Fibroblast of peridontal ligament (primary cell): ENCODE results near the gene DNAJC12.
"Not testable (repeated sequence)": the region's sequence is repeated elsewhere in the genome, so short reads cannot be mapped to it uniquely, and the experiment has no call there.

Experiments
- DNase-seq: peaks from one replicate; pipeline ENCODE4 v3.0.0-alpha.2; 2010; ENCODE audit errors: extremely low read depth

DNAJC12 gene

DNA sequence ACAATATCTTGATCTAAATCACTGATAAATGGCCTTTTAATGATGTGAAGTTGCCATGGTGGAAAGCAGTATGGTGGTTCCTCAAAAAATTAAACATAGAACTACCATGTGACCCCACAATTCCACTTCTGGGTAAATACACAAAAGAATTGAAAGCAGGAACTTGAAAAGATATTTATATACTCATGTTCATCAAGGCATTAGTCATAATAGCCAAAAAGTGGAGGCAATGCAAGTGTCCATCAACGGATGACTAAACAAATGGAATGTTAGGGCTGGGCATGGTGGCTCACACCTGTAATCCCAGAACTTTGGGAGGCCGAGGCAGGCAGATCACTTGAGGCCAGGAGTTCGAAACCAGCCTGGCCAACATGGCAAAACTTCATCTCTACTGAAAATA is 2.0 kb upstream of the DNAJC12 start:
- no peak for DNase-seq

DNA sequence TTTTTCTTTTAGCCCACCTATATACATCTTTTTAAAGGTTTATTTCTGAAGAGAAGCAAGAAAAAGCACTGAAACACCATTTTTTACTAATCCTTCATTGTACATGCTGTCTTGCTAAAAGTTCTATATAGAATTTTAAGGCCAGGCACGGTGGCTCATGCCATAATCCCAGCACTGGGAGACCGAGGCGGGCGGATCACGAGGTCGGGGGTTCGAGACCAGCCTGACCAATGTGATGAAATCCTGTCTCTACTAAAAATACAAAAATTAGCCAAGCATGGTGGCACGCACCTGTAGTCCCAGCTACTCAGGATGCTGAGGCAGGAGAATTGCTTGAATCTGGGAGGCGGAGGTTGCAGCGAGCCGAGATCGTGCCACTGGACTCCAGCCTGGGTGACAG is 1.5 kb upstream of the DNAJC12 start:
- not testable (repeated sequence) for DNase-seq

DNA sequence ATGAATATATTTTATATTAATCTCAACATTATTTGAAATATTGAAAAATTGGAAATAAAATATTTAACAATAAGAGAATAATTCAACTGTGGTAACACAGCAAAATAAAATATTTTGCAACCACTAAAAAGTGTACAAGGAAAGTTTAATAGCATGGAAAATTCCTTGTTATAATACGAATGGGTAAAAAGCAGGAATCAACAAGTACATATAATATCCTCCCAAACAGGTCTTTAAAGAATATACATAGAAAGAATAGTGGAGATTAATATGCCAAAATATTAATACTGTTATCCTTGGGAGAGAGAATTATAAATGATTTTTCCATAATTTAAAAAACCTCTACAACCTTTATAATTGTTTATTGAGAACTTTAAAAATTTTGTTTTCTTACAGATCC is 1.0 kb downstream of the DNAJC12 start:
- no peak for DNase-seq

- no peak for DNase-seq
Observed at GRCh38 chr10:67836488-67836887, 1.5 kb downstream of the DNAJC12 start.

GRCh38 chr10:67835541-67836394 is 2.2 kb downstream of the DNAJC12 start:
- not testable (repeated sequence) for DNase-seq

DNA sequence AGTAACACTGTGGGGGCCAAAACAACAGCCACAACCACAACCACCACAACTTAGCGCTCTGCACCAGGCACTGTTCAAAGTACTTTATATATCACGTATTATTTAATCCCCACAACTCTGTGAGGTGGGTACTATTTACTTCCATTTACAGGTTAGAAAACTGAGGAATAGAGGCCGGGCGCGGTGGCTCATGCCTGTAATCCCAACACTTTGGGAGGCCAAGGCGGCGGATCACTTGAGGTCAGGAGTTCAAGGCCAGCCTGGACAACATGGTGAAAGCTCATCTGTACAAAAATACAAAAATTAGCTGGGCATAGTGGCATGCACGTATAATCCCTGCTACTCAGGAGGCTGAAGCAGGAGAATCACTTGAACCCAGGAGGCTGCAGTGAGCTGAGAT is 3.6 kb downstream of the DNAJC12 start:
- DNase-seq, result no peak

- no peak for DNase-seq
Observed at GRCh38 chr10:67827811-67828210, 10.2 kb downstream of the DNAJC12 start.

DNA sequence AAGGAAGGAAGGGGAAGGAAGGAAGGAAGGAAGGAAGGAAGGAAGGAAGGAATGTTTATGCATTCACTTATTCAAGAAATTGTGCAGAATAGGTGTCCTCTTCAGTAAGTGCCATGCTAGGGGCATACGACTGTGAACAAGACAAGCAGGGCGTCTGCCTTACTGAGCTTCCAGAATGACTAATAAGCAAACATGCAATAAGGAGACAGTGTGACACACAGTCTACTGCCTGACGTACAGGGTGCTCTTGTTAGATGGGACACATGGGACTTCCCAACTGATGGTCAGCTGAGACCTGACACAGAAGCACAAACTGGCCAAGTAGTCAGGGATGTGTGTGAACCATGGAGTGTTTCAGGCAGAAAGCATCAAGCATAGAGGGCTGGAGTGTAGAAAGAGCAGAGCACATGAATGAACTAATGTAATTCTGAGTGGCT is 18.2 kb downstream of the DNAJC12 start:
- peak; percentile 8 for DNase-seq

DNA sequence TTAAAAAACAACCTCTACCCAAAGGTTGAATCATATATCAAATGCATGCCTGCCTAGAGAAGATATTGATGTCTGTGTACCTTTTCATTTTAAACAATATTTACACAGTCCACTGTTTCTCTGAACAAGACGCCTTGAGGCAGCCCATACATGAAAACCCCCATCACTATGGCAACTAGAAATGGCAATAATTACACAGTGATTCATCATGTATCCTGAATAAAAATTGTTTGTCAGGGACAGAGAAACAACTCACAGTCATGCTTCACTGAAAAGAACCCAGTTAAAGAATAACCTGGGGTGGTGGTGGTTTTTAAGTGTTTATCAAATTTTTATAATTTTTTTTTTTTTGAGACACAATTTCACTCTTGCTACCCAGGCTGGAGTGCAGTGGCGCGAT is 19.7 kb downstream of the DNAJC12 start:
- peak; percentile 35 for DNase-seq

DNA sequence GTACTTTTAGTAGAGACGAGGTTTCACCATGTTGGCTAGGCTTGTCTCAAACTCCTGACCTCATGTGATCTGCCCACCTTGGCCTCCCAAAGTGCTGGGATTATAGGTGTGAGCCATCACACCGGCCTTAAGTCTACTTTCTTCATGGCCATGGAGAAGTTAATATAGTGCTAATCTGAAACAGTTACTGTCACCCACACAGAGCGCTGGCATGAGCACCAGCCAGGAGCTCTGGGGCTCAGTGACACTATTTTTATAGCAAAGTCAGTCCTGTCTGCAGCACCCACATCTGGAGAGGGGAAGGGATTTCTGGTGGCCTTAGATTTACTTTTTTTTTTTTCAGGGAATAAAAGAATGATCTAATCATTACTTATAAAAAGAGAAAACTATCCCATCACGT is 21.3 kb downstream of the DNAJC12 start:
- DNase-seq, result no peak

GRCh38 chr10:67815571-67816059 is 22.4 kb downstream of the DNAJC12 start:
- peak; percentile 9 for DNase-seq

- DNase-seq, result no peak
Observed at GRCh38 chr10:67812007-67812406, 26.0 kb downstream of the DNAJC12 start.

- no peak for DNase-seq
Observed at GRCh38 chr10:67809107-67809506, 28.9 kb downstream of the DNAJC12 start.

DNA sequence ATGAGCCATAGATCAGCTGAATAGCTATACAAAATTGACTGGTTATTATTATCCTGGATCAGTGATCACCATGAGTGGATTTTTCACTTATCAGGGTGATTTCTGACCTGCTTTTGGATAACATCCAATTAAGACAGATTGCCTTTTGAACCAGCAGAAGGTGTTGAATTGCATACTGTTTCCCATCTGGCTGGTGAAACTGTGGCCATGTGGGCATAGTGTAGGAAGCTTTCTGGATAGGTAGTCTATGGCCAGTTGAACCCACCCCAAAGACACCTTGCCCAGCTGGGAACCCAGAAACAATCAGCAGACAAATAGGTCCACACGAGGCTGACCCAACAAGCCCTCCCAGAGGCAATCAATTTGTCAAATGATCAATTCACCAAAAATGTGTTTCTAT is 29.3 kb downstream of the DNAJC12 start:
- no peak for DNase-seq

DNA sequence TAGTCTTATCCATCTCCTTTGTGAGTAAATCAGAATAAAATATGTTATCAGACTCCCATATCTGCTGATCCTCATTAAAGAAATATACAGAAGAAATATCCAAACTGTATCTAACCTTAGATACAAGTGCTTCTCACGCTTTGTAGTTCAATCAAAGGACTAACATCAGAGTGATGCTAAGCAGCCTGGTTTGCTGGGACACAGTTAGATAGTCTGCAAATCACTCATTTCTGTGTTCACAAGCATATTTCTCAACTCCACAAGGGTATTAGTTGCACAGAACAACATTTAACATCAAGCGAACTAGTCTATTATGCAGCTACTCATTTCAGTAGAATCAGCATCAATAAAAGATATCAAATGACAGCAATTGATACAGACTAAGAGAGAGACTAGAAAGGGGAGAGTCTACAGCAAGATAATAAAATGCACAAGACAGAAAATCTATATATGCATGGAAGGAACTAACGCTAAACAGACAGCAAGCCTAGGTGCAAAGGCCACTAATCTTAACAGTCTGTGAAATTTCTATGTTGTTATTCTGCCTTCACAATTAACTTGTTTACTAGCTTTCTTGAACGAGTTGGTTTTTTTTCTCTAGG is 30.0 kb downstream of the DNAJC12 start:
- no peak for DNase-seq

DNA sequence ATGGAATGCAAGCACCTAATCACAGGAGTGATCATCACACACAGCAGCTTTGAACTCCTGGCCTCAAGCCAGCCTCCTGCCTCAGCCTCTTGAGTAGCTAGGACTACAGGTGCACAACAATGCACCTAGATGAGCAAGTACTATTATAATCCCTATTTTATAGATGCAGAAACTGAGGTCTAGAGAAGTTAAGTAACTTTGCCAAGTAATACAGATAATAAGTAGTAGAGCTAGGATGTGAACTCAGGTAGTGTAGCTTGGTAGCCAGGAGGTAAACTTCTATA is 33.7 kb downstream of the DNAJC12 start:
- no peak for DNase-seq

GRCh38 chr10:67803588-67804394 is 34.2 kb downstream of the DNAJC12 start:
- DNase-seq, result no peak

- no peak for DNase-seq
Observed at GRCh38 chr10:67802767-67803538, 35.0 kb downstream of the DNAJC12 start.

GRCh38 chr10:67801118-67801517 is 36.9 kb downstream of the DNAJC12 start:
- no peak for DNase-seq

DNA sequence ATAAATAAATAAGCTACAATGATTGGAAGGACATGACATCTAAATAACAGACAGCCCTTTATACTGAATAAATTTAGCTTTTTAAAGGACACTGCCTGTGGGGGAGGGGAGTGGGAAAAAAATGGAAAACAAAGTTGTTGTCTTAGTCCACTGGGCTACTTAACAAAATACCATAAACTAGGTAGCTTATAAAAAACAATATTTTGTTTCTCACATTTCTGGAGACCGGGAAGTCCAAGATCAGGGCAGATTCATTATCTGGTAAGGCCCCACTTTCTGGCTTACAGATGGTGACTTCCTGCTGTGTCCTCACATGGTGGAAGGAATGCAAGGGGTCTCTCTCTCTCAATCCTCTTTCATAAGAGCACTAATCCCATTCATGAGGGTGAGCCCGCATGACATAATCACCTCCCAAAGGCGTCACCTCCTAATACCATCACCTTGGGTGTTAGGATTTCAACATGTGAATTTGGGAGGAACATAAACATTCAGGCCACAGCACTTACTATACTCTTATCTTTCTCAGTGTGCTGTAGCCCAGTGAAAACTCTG is 43.0 kb downstream of the DNAJC12 start:
- no peak for DNase-seq

GRCh38 chr10:67794256-67794655 is 43.7 kb downstream of the DNAJC12 start:
- DNase-seq, result no peak

DNA sequence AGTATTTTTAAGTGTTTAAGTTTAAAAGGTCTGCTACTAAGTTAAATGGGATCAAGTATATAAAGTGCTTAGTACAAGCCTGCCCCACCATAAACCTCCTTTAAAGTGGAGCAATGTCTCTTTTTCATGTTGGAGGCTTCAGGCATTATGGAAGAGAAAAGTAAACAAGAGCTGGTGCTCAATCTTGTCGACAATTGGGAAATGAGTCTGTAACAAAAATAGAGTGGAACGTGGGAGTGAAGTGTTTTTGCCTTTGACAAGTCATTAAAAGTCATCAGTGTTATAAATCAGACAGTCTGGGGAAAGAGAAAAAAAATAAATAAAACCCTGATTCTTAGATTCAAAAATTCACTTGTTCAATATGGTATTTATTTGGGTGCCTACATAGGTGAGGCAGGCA is 44.7 kb downstream of the DNAJC12 start:
- DNase-seq, result no peak
